Upper lobe of left lung (tissue), 6 donors: Measurements from ENCODE around the gene HK1. TPM values are rescaled to one million over a fixed set of nuclear protein-coding genes. Genes with fewer than 3 reads are reported as not detected.

Experiments
- ATAC-seq, 2 donors: fragments of 200-7000 bp; cut with Tn5 transposase; one replicate each; pipeline ENCODE4 v1.9.1; 2022; ENCODE audit warnings: mild to moderate bottlenecking in 2 of 2, moderate library complexity in 2 of 2; ENCODE audit not compliant: low FRiP score in 2 of 2
- DNase-seq, 2 donors: peaks; one replicate each; pipeline ENCODE4 v3.0.0-alpha.2; 2019 to 2020
- H3K27ac ChIP-seq, 4 donors: fragments of 200-600 bp; sonication (generic); one replicate each; pipeline ENCODE4 v1.5.1; 2016 to 2019
- H3K27me3 ChIP-seq, 4 donors: fragments of 200-600 bp; sonication (generic); one replicate each; pipeline ENCODE4 v1.5.1; 2017 to 2019
- H3K36me3 ChIP-seq, 4 donors: fragments of 200-600 bp; sonication (generic); one replicate each; pipeline ENCODE4 v1.5.1; 2016 to 2019
- H3K4me1 ChIP-seq, 4 donors: fragments of 200-600 bp; sonication (generic); one replicate each; pipeline ENCODE4 v1.5.1; 2018 to 2019
- H3K4me3 ChIP-seq, 4 donors: fragments of 200-600 bp; sonication (generic); one replicate each; pipeline ENCODE4 v1.5.1; 2017 to 2019; ENCODE audit warnings: mild to moderate bottlenecking in 2 of 4, moderate library complexity in 1 of 4
- H3K9me3 ChIP-seq, 4 donors: fragments of 200-600 bp; sonication (generic); one replicate each; pipeline ENCODE4 v1.5.1; 2018 to 2019
- EP300 ChIP-seq, 4 donors: sonication (generic); formaldehyde crosslinking; IDR thresholded peaks; one replicate each; pipeline ENCODE4 v1.5.1; 2017; ENCODE audit warnings: antibody characterized with exemption in 4 of 4, control low read depth in 2 of 4
- POLR2A ChIP-seq, 4 donors: fragments of 450-650 bp; IDR thresholded peaks; one replicate each; pipeline ENCODE4 v1.5.1; 2016 to 2017; ENCODE audit warnings: antibody characterized with exemption in 4 of 4, mild to moderate bottlenecking in 2 of 4
- POLR2AphosphoS5 ChIP-seq, 2 donors: sonication (generic); formaldehyde crosslinking; IDR thresholded peaks; one replicate each; pipeline ENCODE4 v1.5.1; 2017; ENCODE audit warnings: antibody characterized with exemption in 2 of 2
- WGBS, 2 donors: methylation state at CpG; one replicate each; pipeline ENCODE4 v1.1.5; 2017 to 2018; 5-methylcytosine and 5-hydroxymethylcytosine counted together
- total RNA-seq, 6 donors: library from RNA; depleted of rRNA in 4 of 6; stranded (reverse); fragments of >200 nt in 4 of 6; gene quantifications; one replicate each; pipeline versions ENCODE4 v1.1.0 to v1.2.1, GENCODE V29; 2016 to 2021
- TF ChIP-seq, protein P1 (sequence below), 6 experiments: fragments of 450-650 bp in 4 of 6; fragments of 200-600 bp in 2 of 6; sonication (generic) in 2 of 6; IDR thresholded peaks; one replicate each; pipeline ENCODE4 v1.5.1; 2016 to 2019; ENCODE audit warnings: antibody characterized with exemption in 6 of 6
- donor health status: DM: no; HTN: no; CAD: no; lungs with moderate emphysema.
- donor health status: DM: no; HTN: yes; CAD: no; lungs with severe emphysema.

HK1 gene
- total RNA-seq, 6 donors from 2014 or later: 60.8 to 98.5 (median 88.9) TPM

DNA sequence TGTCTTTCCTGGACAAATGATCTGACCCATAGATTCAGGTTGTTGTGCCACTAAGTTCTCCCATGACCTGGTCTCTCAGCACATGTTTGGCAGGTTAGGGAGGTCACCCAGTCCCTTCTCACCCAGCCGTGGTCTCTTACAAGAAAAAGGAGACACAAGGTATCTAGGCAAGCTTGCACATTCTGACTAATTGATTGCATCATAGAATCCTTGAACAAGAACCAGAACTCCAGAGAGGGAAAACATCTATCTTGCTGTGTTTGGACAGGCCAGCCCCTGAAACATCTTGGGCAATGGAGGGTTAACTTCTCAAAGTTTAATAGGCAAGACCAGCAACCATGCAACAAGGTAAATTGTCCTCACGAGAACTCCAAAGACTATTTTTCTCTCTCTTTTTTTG is 8.5 kb upstream of the HK1 start:
- no peak overlapping the region for H3K27ac ChIP-seq
- 76 to 80% methylated on average over 2 of the region's 2 CpGs for WGBS, 2 donors
- DNase-seq: no peak
- H3K4me3 ChIP-seq: no peak overlapping the region
- H3K27me3 ChIP-seq: no peaks in the 10 kb centered on the region
- H3K9me3 ChIP-seq: no peaks in the 10 kb centered on the region
- no peaks in the 10 kb centered on the region for H3K4me1 ChIP-seq
- no peak for ATAC-seq
- no peaks in the 10 kb centered on the region for H3K36me3 ChIP-seq
- TF ChIP-seq POLR2A (IDR thresholded peaks at IDR 0.05): no peak
- no peak for TF ChIP-seq EP300 (IDR thresholded peaks at IDR 0.05)
- TF ChIP-seq, protein P1, sequence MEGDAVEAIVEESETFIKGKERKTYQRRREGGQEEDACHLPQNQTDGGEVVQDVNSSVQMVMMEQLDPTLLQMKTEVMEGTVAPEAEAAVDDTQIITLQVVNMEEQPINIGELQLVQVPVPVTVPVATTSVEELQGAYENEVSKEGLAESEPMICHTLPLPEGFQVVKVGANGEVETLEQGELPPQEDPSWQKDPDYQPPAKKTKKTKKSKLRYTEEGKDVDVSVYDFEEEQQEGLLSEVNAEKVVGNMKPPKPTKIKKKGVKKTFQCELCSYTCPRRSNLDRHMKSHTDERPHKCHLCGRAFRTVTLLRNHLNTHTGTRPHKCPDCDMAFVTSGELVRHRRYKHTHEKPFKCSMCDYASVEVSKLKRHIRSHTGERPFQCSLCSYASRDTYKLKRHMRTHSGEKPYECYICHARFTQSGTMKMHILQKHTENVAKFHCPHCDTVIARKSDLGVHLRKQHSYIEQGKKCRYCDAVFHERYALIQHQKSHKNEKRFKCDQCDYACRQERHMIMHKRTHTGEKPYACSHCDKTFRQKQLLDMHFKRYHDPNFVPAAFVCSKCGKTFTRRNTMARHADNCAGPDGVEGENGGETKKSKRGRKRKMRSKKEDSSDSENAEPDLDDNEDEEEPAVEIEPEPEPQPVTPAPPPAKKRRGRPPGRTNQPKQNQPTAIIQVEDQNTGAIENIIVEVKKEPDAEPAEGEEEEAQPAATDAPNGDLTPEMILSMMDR (IDR thresholded peaks at IDR 0.05): no peak
- no peak for TF ChIP-seq POLR2AphosphoS5 (IDR thresholded peaks at IDR 0.05)

DNA sequence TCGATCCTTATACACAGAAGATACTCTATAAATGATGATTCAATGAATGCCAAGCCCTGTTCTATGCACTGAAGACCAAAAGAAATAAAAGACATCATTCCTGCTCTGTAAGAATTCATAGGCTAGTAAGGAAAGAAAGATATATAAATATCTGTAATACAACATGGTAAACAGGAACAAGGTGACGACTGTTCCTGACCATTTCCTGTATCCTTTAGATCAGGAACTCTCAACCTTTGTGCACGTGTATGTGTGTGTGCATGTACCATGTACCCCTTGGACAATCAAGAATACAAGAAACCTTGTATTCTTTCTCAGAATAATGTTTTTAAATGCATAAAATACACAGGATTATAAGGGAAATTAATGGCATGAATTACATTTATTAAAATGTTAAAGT is 7.3 kb upstream of the HK1 start:
- DNase-seq (no peak), ATAC-seq (no peak)
- Histone ChIP-seq H3K4me3 (no peak overlapping the region), H3K4me1 (no peaks in the 10 kb centered on the region), H3K9me3 (no peaks in the 10 kb centered on the region), H3K36me3 (no peaks in the 10 kb centered on the region), H3K27me3 (no peaks in the 10 kb centered on the region), H3K27ac (no peak overlapping the region)
- TF ChIP-seq POLR2AphosphoS5 (IDR thresholded peaks at IDR 0.05): no peak
- TF ChIP-seq, protein P1 (IDR thresholded peaks at IDR 0.05): no peak
- no peak for TF ChIP-seq EP300 (IDR thresholded peaks at IDR 0.05)
- TF ChIP-seq POLR2A (IDR thresholded peaks at IDR 0.05): no peak
- 51 to 59% methylated on average over 3 of the region's 3 CpGs for whole genome bisulfite sequencing, 2 donors

DNA sequence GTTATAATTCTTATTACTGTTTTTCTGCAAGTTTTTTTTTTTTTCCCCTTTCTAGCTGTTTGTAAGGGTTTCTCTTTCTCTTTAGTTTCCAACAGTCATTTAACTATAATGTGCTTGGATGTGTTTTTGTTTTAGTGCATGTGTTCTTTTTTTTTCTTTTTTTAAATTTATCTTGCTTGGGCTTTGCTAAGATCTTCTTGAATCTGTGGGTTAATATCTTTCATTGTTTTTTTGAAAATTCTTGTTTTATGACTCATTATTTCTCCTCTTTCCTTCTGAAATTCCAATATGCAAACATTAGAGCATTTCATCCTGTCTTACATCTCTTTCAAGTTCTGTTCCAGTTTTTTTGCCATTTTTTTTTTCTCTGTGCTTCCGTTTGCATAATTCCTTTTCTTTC is 5.7 kb upstream of the HK1 start:
- TF ChIP-seq POLR2A (IDR thresholded peaks at IDR 0.05): no peak
- TF ChIP-seq, protein P1 (IDR thresholded peaks at IDR 0.05): no peak
- no peak for TF ChIP-seq POLR2AphosphoS5 (IDR thresholded peaks at IDR 0.05)
- TF ChIP-seq EP300 (IDR thresholded peaks at IDR 0.05): no peak
- no peak overlapping the region for H3K27ac ChIP-seq
- H3K9me3 ChIP-seq: no peaks in the 10 kb centered on the region
- WGBS, 2 donors: 73 to 83% methylated on average over 1 of the region's 1 CpG
- no peak for DNase-seq
- ATAC-seq: no peak
- no peak overlapping the region for H3K4me3 ChIP-seq
- no peaks in the 10 kb centered on the region for H3K4me1 ChIP-seq
- no peaks in the 10 kb centered on the region for H3K27me3 ChIP-seq
- no peaks in the 10 kb centered on the region for H3K36me3 ChIP-seq

DNA sequence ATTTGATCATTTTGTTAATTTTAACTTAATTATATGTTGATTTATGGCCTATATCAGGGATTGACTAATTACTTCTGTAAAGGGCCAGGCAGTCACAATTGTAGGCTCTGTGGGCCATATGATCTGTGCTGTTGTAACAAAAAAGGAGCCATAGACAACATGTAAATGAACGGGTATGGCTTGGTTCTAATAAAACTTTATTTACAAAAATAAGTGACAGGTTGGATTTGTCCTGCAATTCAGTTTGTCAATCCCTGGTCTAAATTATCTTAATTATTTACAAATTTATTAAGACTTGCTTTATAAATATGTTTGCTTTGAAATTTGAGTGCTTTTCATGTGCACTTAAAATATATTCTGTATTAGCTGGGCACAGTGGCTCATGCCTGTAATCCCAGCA is 2.9 kb upstream of the HK1 start:
- Histone ChIP-seq H3K4me3 (no peak overlapping the region), H3K27me3 (no peaks in the 10 kb centered on the region), H3K9me3 (no peaks in the 10 kb centered on the region), H3K4me1 (peaks cover 0 to 7% (median 0%) of the 10 kb centered on the region in 4 donors), H3K27ac (no peak overlapping the region), H3K36me3 (no peaks in the 10 kb centered on the region)
- 76 to 97% methylated on average over 1 of the region's 1 CpG for WGBS, 2 donors
- ATAC-seq: no peak
- DNase-seq: no peak
- TF ChIP-seq EP300 (IDR thresholded peaks at IDR 0.05) (no peak), POLR2A (IDR thresholded peaks at IDR 0.05) (no peak), POLR2AphosphoS5 (IDR thresholded peaks at IDR 0.05) (no peak)
- TF ChIP-seq, protein P1 (IDR thresholded peaks at IDR 0.05): no peak

DNA sequence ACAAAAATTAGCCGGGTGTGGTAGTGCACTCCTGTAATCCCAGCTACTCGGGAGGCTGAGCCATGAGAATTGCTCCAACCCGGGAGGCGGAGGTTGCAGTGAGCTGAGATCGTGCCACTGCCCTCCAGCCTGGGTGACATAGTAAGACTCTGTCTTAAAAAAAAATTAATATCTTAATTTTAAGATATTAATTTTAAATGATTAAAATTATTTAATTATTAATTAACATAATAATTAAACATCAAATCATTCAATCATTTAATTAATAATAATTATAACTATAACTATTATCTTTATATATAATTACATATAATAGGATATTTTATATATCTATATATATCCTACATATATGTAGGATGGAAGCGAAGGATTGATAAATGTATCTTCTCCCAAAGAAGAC is 1.8 kb upstream of the HK1 start:
- 93 to 96% methylated on average over 6 of the region's 6 CpGs for WGBS, 2 donors

More for the DNA sequence above, 1.8 kb upstream of the HK1 start:
- TF ChIP-seq POLR2AphosphoS5 (IDR thresholded peaks at IDR 0.05) (no peak), POLR2A (IDR thresholded peaks at IDR 0.05) (no peak)
- H3K4me1 ChIP-seq: peaks cover 0 to 7% (median 0%) of the 10 kb centered on the region in 4 donors
- H3K4me3 ChIP-seq: no peak overlapping the region
- H3K27me3 ChIP-seq: no peaks in the 10 kb centered on the region
- H3K9me3 ChIP-seq: no peaks in the 10 kb centered on the region
- ATAC-seq (no peak), DNase-seq (no peak)
- no peak overlapping the region for H3K27ac ChIP-seq
- no peaks in the 10 kb centered on the region for H3K36me3 ChIP-seq
